Sigmoid colon (tissue), 7 donors: ENCODE measurements around the gene HEXD. TPM values are rescaled to one million over a fixed set of nuclear protein-coding genes. Genes with fewer than 3 reads are reported as not detected.
"Not testable (repeated sequence)": the region's sequence is repeated elsewhere in the genome, so short reads cannot be mapped to it uniquely, and the experiment has no call there.

Experiments
- DNase-seq: peaks from one replicate; pipeline ENCODE4 v3.0.0-alpha.2; 2019
- H3K27ac ChIP-seq, 4 donors: fragments of 200-600 bp; sonication (generic); one replicate each; pipeline ENCODE4 v1.5.1; 2016 to 2019; ENCODE audit warnings: mild to moderate bottlenecking in 1 of 4
- H3K27me3 ChIP-seq, 3 donors: fragments of 200-600 bp; sonication (generic); one replicate each; pipeline ENCODE4 v1.5.1; 2019; ENCODE audit warnings: mild to moderate bottlenecking in 1 of 3
- H3K36me3 ChIP-seq, 4 donors: fragments of 200-600 bp; sonication (generic); one replicate each; pipeline ENCODE4 v1.5.1; 2016 to 2019
- H3K4me1 ChIP-seq, 4 donors: fragments of 200-600 bp; sonication (generic); one replicate each; pipeline ENCODE4 v1.5.1; 2017 to 2019
- H3K4me3 ChIP-seq, 4 donors: fragments of 200-600 bp; sonication (generic); one replicate each; pipeline ENCODE4 v1.5.1; 2017 to 2019; ENCODE audit warnings: mild to moderate bottlenecking in 2 of 4, moderate library complexity in 1 of 4
- H3K9me3 ChIP-seq, 4 donors: fragments of 200-600 bp in 3 of 4; sonication (generic) in 3 of 4; one replicate each; pipeline versions ENCODE4 v1.5.1 to v1.6.1; 2013 to 2019
- EP300 ChIP-seq, 4 donors: sonication (generic); formaldehyde crosslinking; IDR thresholded peaks; one replicate each; pipeline ENCODE4 v1.6.1; 2017; ENCODE audit warnings: antibody characterized with exemption in 4 of 4
- POLR2A ChIP-seq, 2 donors: fragments of 450-650 bp; IDR thresholded peaks; one replicate each; pipeline ENCODE4 v1.6.1; 2016; ENCODE audit warnings: antibody characterized with exemption in 2 of 2, mild to moderate bottlenecking in 2 of 2, moderate library complexity in 2 of 2
- POLR2AphosphoS5 ChIP-seq, 4 donors: sonication (generic); formaldehyde crosslinking; IDR thresholded peaks; one replicate each; pipeline ENCODE4 v1.6.1; 2017; ENCODE audit warnings: antibody characterized with exemption in 4 of 4
- WGBS, 2 donors: extraction: QIAGEN DNeasy Blood & Tissue Kit; methylation state at CpG; one replicate each; pipeline ENCODE4 v1.1.7; 2013; 5-methylcytosine and 5-hydroxymethylcytosine counted together
- intact Hi-C: fragments of 100-400 bp; cut with DNase I; formaldehyde crosslinking; loops from one replicate; pipeline ENCODE4 v1.15.1; 2023
- polyA plus RNA-seq, 3 donors: library from polyadenylated mRNA; stranded (reverse); fragments of 200-250 nt; gene quantifications; one replicate each; pipeline ENCODE4 v1.2.3, GENCODE V29; 2013
- total RNA-seq, 4 donors: library from RNA; depleted of rRNA; stranded (reverse); fragments of >200 nt; gene quantifications; one replicate each; pipeline ENCODE4 v1.1.0, GENCODE V29; 2016
- TF ChIP-seq, protein P1 (sequence below), 4 experiments: fragments of 450-650 bp in 3 of 4; fragments of 200-600 bp in 1 of 4; IDR thresholded peaks; one replicate each; pipeline ENCODE4 v1.5.1; 2016 to 2019; ENCODE audit warnings: antibody characterized with exemption in 4 of 4, mild to moderate bottlenecking in 3 of 4, moderate library complexity in 2 of 4
- donor health status: healthy with polysubstance abuse.
- donor health status: Bipolar disorder and iron deficiency.
- donor health status: healthy.

HEXD gene
- total and polyA plus RNA-seq, 7 donors, result 9.5 to 46.2 (median 23.9) TPM

DNA sequence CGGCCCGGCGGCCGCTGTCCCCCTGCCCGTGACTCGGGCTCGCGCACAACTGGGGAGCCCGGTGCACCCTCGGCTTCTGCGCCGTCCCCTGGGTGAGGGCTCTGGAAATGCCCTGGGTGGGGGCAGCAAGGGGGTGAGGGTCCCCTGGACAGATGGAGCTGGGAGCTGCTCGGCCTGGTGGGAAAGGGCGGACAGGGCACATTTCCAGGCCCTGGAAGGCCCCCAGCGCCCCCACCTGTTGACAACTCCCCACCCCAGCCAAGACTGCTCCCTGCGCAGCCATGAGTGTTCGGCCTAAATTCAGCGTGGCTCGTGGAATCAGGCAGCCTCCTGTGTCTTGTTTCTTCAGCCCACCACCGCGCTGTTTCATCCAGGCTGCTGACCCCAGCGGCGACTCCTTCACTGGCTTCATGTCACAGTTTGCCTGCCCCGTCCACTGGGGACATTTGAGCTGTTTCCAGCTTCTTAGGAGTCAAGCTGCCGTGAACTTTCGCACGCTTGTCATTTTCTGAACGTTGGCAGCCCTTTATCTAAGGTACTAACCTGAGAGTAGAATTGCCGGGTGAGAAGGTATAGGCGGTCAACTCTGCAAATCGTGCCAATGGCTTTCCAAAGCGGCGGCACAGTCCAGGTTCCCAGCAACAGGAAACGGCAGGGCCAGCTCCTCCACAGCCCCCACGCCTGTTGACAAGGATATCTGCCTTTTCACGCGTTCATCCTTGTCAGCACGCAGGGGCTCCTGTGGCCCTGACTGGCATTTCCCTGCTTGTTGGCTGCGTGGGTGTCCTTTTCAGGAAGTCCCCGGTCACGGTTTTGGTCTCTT lies 45.7 kb upstream of the HEXD start:
- no peak overlapping the region for H3K4me3 ChIP-seq
- intact Hi-C loops, result no loop called here
- TF ChIP-seq POLR2A (IDR thresholded peaks at IDR 0.05) (no peak), POLR2AphosphoS5 (IDR thresholded peaks at IDR 0.05) (no peak), EP300 (IDR thresholded peaks at IDR 0.05) (no peak)
- TF ChIP-seq, protein P1, sequence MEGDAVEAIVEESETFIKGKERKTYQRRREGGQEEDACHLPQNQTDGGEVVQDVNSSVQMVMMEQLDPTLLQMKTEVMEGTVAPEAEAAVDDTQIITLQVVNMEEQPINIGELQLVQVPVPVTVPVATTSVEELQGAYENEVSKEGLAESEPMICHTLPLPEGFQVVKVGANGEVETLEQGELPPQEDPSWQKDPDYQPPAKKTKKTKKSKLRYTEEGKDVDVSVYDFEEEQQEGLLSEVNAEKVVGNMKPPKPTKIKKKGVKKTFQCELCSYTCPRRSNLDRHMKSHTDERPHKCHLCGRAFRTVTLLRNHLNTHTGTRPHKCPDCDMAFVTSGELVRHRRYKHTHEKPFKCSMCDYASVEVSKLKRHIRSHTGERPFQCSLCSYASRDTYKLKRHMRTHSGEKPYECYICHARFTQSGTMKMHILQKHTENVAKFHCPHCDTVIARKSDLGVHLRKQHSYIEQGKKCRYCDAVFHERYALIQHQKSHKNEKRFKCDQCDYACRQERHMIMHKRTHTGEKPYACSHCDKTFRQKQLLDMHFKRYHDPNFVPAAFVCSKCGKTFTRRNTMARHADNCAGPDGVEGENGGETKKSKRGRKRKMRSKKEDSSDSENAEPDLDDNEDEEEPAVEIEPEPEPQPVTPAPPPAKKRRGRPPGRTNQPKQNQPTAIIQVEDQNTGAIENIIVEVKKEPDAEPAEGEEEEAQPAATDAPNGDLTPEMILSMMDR (IDR thresholded peaks at IDR 0.05), result no peak

DNA sequence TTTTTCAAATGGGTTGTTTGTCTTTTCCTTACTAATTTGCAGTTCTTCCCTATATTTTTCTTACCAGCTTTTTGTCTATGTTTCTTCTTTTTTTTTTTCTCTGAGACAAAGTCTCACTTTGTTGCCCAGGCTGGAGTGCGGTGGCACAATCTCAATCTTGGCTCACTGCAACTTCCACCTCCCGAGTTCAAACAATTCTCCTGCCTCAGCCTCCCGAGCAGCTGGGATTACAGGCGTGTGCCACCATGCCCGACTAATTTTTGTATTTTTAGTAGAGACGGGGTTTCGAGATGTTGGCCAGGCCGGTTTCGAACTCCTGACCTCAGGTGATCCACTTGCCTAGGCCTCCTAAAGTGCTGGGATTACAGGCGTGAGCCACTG lies 45.1 kb upstream of the HEXD start:
- intact Hi-C loops, H3K9me3 ChIP-seq, H3K4me3 ChIP-seq, H3K27ac ChIP-seq, DNase-seq, H3K36me3 ChIP-seq: not testable (repeated sequence)
- 72 to 87% methylated on average over 10 of the region's 10 CpGs for WGBS, 2 donors
- Histone ChIP-seq H3K4me1 (peaks cover 0 to 21% (median 19%) of the 10 kb centered on the region in 4 donors), H3K27me3 (peaks cover 41 to 88% (median 63%) of the 10 kb centered on the region in 3 donors)

More for the DNA sequence above, 45.7 kb upstream of the HEXD start:
- Histone ChIP-seq H3K36me3 (no peaks in the 10 kb centered on the region), H3K9me3 (no peaks in the 10 kb centered on the region), H3K27ac (no peak overlapping the region), H3K27me3 (peaks cover 41 to 89% (median 60%) of the 10 kb centered on the region in 3 donors), H3K4me1 (peaks cover 0 to 21% (median 19%) of the 10 kb centered on the region in 4 donors)
- DNase-seq, result no peak
- 24 to 35% methylated on average over 41 of the region's 41 CpGs for WGBS, 2 donors

DNA sequence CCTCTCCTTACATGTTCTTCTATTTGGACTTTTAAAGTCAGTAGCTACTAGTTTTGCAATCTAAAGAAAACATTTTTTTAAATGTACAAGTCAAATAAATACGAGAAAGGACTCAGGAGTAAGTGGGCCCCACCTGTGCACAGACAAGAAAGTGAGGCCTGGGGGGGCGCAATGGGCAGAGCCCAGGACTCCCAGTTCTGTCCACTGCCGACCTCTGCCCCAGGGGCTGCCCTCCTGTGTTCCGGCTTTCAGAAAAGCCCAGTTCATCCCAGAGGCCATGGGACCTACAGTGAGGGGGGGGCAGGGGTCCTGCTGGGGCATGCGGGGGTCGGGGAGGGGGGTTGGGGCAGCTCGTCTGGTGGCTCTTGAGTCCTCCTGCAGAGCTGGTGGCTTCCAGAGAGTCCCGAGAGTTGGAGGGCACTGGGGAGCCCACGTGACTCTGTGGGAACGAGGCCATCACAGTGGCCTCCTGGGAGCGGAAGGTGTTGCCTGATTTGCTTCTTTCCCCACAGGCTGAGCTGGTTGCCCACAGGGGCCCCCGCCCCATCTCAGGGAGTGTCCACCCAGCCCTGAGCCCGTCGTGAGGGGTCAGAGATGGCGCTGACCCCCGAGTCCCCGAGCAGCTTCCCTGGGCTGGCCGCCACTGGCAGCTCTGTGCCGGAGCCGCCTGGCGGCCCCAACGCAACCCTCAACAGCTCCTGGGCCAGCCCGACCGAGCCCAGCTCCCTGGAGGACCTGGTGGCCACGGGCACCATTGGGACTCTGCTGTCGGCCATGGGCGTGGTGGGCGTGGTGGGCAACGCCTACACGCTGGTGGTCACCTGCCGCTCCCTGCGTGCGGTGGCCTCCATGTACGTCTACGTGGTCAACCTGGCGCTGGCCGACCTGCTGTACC lies 44.2 kb upstream of the HEXD start:
- intact Hi-C loops, result no loop called here
- DNase-seq, result no peak
- H3K27ac ChIP-seq, result no peak overlapping the region
- 70 to 85% methylated on average over 37 of the region's 37 CpGs for WGBS, 2 donors
- H3K36me3 ChIP-seq, result no peaks in the 10 kb centered on the region
- H3K4me3 ChIP-seq, result no peak overlapping the region
- H3K27me3 ChIP-seq, result peaks cover 41 to 91% (median 71%) of the 10 kb centered on the region in 3 donors
- peaks cover 0 to 21% (median 19%) of the 10 kb centered on the region in 4 donors for H3K4me1 ChIP-seq
- no peaks in the 10 kb centered on the region for H3K9me3 ChIP-seq
- TF ChIP-seq, protein P1 (IDR thresholded peaks at IDR 0.05), result no peak
- TF ChIP-seq EP300 (IDR thresholded peaks at IDR 0.05) (no peak), POLR2AphosphoS5 (IDR thresholded peaks at IDR 0.05) (no peak), POLR2A (IDR thresholded peaks at IDR 0.05) (no peak)

DNA sequence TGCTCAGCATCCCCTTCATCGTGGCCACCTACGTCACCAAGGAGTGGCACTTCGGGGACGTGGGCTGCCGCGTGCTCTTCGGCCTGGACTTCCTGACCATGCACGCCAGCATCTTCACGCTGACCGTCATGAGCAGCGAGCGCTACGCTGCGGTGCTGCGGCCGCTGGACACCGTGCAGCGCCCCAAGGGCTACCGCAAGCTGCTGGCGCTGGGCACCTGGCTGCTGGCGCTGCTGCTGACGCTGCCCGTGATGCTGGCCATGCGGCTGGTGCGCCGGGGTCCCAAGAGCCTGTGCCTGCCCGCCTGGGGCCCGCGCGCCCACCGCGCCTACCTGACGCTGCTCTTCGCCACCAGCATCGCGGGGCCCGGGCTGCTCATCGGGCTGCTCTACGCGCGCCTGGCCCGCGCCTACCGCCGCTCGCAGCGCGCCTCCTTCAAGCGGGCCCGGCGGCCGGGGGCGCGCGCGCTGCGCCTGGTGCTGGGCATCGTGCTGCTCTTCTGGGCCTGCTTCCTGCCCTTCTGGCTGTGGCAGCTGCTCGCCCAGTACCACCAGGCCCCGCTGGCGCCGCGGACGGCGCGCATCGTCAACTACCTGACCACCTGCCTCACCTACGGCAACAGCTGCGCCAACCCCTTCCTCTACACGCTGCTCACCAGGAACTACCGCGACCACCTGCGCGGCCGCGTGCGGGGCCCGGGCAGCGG lies 43.4 kb upstream of the HEXD start:
- H3K4me3 ChIP-seq, result no peak overlapping the region
- H3K27me3 ChIP-seq, result peaks cover 39 to 90% (median 75%) of the 10 kb centered on the region in 3 donors
- TF ChIP-seq EP300 (IDR thresholded peaks at IDR 0.05) (no peak), POLR2AphosphoS5 (IDR thresholded peaks at IDR 0.05) (no peak), POLR2A (IDR thresholded peaks at IDR 0.05) (no peak)
- TF ChIP-seq, protein P1 (IDR thresholded peaks at IDR 0.05), result no peak
- no peak for DNase-seq
- peaks cover 0 to 21% (median 19%) of the 10 kb centered on the region in 4 donors for H3K4me1 ChIP-seq
- intact Hi-C loops, result no loop called here
- H3K9me3 ChIP-seq, result no peaks in the 10 kb centered on the region
- no peaks in the 10 kb centered on the region for H3K36me3 ChIP-seq
- no peak overlapping the region for H3K27ac ChIP-seq
- WGBS, 2 donors, result 33 to 37% methylated on average over 79 of the region's 79 CpGs
